Mesothelial cell of epicardium (in vitro differentiated cells): ENCODE measurements around the gene NPPB. TPM values are rescaled to one million over a fixed set of nuclear protein-coding genes. Genes with fewer than 3 reads are reported as not detected.

Experiments
- DNase-seq, 2 experiments: peaks; one replicate each; pipeline ENCODE4 v3.0.0; 2021; ENCODE audit warnings: low spot score in 2 of 2; ENCODE audit not compliant: unreplicated experiment in 2 of 2
- H3K27ac Mint-ChIP-seq: 2 replicates; pipeline ENCODE4 v1.8.0; 2021; ENCODE audit warnings: mixed read lengths
- H3K27me3 Mint-ChIP-seq: 2 replicates; pipeline ENCODE4 v1.8.0; 2021; ENCODE audit warnings: low read depth, mixed read lengths
- H3K36me3 Mint-ChIP-seq: 2 replicates; pipeline ENCODE4 v1.8.0; 2021; ENCODE audit warnings: mixed read lengths
- H3K4me1 Mint-ChIP-seq: 2 replicates; pipeline ENCODE4 v1.8.0; 2021; ENCODE audit warnings: mixed read lengths
- H3K4me3 Mint-ChIP-seq: 2 replicates; pipeline ENCODE4 v1.8.0; 2021; ENCODE audit warnings: mild to moderate bottlenecking, moderate library complexity, mixed read lengths
- H3K9me3 Mint-ChIP-seq: 2 replicates; pipeline ENCODE4 v1.8.0; 2021; ENCODE audit warnings: mixed read lengths
- CTCF ChIP-seq: fragments of 200-600 bp; sonication (generic); IDR thresholded peaks from one replicate; pipeline ENCODE4 v1.5.0; 2021; ENCODE audit warnings: antibody characterized with exemption; ENCODE audit not compliant: unreplicated experiment
- total RNA-seq: library from RNA; stranded (reverse); gene quantifications from 3 replicates; pipeline ENCODE4 v1.2.1, GENCODE V29; 2021

NPPB gene
- total RNA-seq, 1 donor from 2014 or later: 1.3 TPM

- no peak for DNase-seq
- Mint-ChIP-seq H3K4me3 (no peak overlapping the region), H3K36me3 (no peaks in the 10 kb centered on the region), H3K9me3 (no peaks in the 10 kb centered on the region), H3K4me1 (peaks cover 25% of the 10 kb centered on the region), H3K27ac (no peak overlapping the region), H3K27me3 (peaks cover 7% of the 10 kb centered on the region)
- no peak for TF ChIP-seq CTCF
These were observed 20.8 kb upstream of the NPPB start for GRCh38 chr1:11879311-11880180.

GRCh38 chr1:11878891-11879190 lies 20.1 kb upstream of the NPPB start:
- Mint-ChIP-seq H3K27ac (no peak overlapping the region), H3K36me3 (no peaks in the 10 kb centered on the region), H3K9me3 (no peaks in the 10 kb centered on the region), H3K4me1 (peaks cover 25% of the 10 kb centered on the region), H3K27me3 (peaks cover 8% of the 10 kb centered on the region), H3K4me3 (no peak overlapping the region)
- no peak for DNase-seq
- TF ChIP-seq CTCF: no peak

- Mint-ChIP-seq H3K4me3 (no peak overlapping the region), H3K36me3 (no peaks in the 10 kb centered on the region), H3K27ac (no peak overlapping the region), H3K9me3 (no peaks in the 10 kb centered on the region), H3K27me3 (peaks cover 10% of the 10 kb centered on the region), H3K4me1 (peaks cover 25% of the 10 kb centered on the region)
- DNase-seq: no peak
- no peak for TF ChIP-seq CTCF
These were observed 19.5 kb upstream of the NPPB start for GRCh38 chr1:11878081-11878890.

GRCh38 chr1:11877074-11877473 lies 18.3 kb upstream of the NPPB start:
- DNase-seq: no peak
- TF ChIP-seq CTCF: no peak
- H3K9me3 Mint-ChIP-seq: no peaks in the 10 kb centered on the region
- H3K27me3 Mint-ChIP-seq: peaks cover 10% of the 10 kb centered on the region
- peaks cover 15% of the 10 kb centered on the region for H3K4me1 Mint-ChIP-seq
- H3K4me3 Mint-ChIP-seq: no peak overlapping the region
- no peaks in the 10 kb centered on the region for H3K36me3 Mint-ChIP-seq
- no peak overlapping the region for H3K27ac Mint-ChIP-seq

GRCh38 chr1:11875094-11875493 lies 16.3 kb upstream of the NPPB start:
- TF ChIP-seq CTCF: no peak
- Mint-ChIP-seq H3K9me3 (no peaks in the 10 kb centered on the region), H3K27ac (no peak overlapping the region), H3K36me3 (no peaks in the 10 kb centered on the region), H3K4me3 (no peak overlapping the region), H3K27me3 (peaks cover 20% of the 10 kb centered on the region), H3K4me1 (no peaks in the 10 kb centered on the region)
- no peak for DNase-seq
